Hepatocyte (in vitro differentiated cells): Measurements from ENCODE around the gene CAPN15. TPM values are rescaled to one million over a fixed set of nuclear protein-coding genes. Genes with fewer than 3 reads are reported as not detected.

ENCODE experiments used
- DNase-seq: peaks from one replicate; pipeline ENCODE4 v3.0.0-alpha.2; 2016; ENCODE audit warnings: low spot score
- H2AFZ ChIP-seq: fragments of 200-600 bp; sonication (generic); 2 replicates; pipeline ENCODE4 v1.6.0; 2016; ENCODE audit warnings: antibody characterized with exemption, mild to moderate bottlenecking
- H3K27ac ChIP-seq: fragments of 200-600 bp; sonication (generic); 2 replicates; pipeline ENCODE4 v1.5.1; 2016; ENCODE audit warnings: mild to moderate bottlenecking
- H3K27me3 ChIP-seq: fragments of 200-600 bp; sonication (generic); 2 replicates; pipeline ENCODE4 v1.6.1; 2016
- H3K36me3 ChIP-seq: fragments of 200-600 bp; sonication (generic); replicated peaks from 2 replicates; pipeline ENCODE4 v1.5.1; 2016; ENCODE audit warnings: low read depth; ENCODE audit not compliant: insufficient read depth
- H3K4me1 ChIP-seq: fragments of 200-600 bp; sonication (generic); 2 replicates; pipeline ENCODE4 v1.5.1; 2016; ENCODE audit warnings: mild to moderate bottlenecking, moderate library complexity; ENCODE audit not compliant: insufficient read depth
- H3K4me2 ChIP-seq: fragments of 200-600 bp; sonication (generic); 2 replicates; pipeline ENCODE4 v1.6.0; 2016
- H3K4me3 ChIP-seq: fragments of 200-600 bp; sonication (generic); 2 replicates; pipeline ENCODE4 v1.5.1; 2016; ENCODE audit warnings: mild to moderate bottlenecking
- H3K79me2 ChIP-seq: fragments of 200-600 bp; sonication (generic); 2 replicates; pipeline ENCODE4 v1.6.0; 2017; ENCODE audit warnings: mild to moderate bottlenecking
- H3K9me2 ChIP-seq: fragments of 200-600 bp; sonication (generic); replicated peaks from 2 replicates; pipeline ENCODE4 v1.6.0; 2017; ENCODE audit warnings: mild to moderate bottlenecking; ENCODE audit not compliant: insufficient read depth
- H3K9me3 ChIP-seq: fragments of 200-600 bp; sonication (generic); 2 replicates; pipeline ENCODE4 v1.5.1; 2016; ENCODE audit warnings: low read depth, mild to moderate bottlenecking
- H4K20me1 ChIP-seq: fragments of 200-600 bp; sonication (generic); 2 replicates; pipeline ENCODE4 v1.6.0; 2016; ENCODE audit warnings: mild to moderate bottlenecking; ENCODE audit not compliant: insufficient read depth, poor library complexity, severe bottlenecking
- CTCF ChIP-seq: fragments of 200-600 bp; sonication (generic); IDR thresholded peaks from 2 replicates; pipeline ENCODE4 v1.5.1; 2016; ENCODE audit warnings: antibody characterized with exemption, mild to moderate bottlenecking; ENCODE audit not compliant: poor library complexity
- EZH2 ChIP-seq: fragments of 200-600 bp; sonication (generic); IDR thresholded peaks from 2 replicates; pipeline ENCODE4 v1.6.1; 2016; ENCODE audit warnings: antibody characterized with exemption, mild to moderate bottlenecking, borderline replicate concordance
- EZH2phosphoT487 ChIP-seq: fragments of 200-600 bp; sonication (generic); IDR thresholded peaks from one replicate; pipeline ENCODE4 v1.6.1; 2018; ENCODE audit warnings: antibody characterized with exemption, mild to moderate bottlenecking, low read depth, moderate library complexity; ENCODE audit not compliant: unreplicated experiment, severe bottlenecking
- WGBS: methylation state at CpG from one replicate; pipeline ENCODE4 v1.1.6; 2016; ENCODE audit warnings: low lambda C conversion rate; ENCODE audit errors: missing lambda C conversion rate; 5-methylcytosine and 5-hydroxymethylcytosine counted together
- polyA plus RNA-seq: library from polyadenylated mRNA; unstranded; fragments of >200 nt; fragmentation: Nextera tagmentation; extraction: Ambion mirVana; gene quantifications from 2 replicates; pipeline ENCODE4 v1.2.1, GENCODE V29; 2016
- total RNA-seq: library from RNA; depleted of rRNA; stranded (reverse); fragments of >200 nt; gene quantifications from 2 replicates; pipeline ENCODE4 v1.2.3, GENCODE V29; 2014

CAPN15 gene
- total and polyA plus RNA-seq, 2 experiments from 2014 or later = 41.7 to 42.7 TPM

- Histone ChIP-seq H4K20me1 (no peaks in the 10 kb centered on the region), H3K27me3 (no peaks in the 10 kb centered on the region), H3K27ac (no peak overlapping the region), H3K9me2 (no peaks in the 10 kb centered on the region), H2AFZ (no peak overlapping the region), H3K9me3 (no peaks in the 10 kb centered on the region), H3K4me3 (no peak overlapping the region), H3K4me2 (no peak overlapping the region), H3K4me1 (no peaks in the 10 kb centered on the region), H3K36me3 (no peaks in the 10 kb centered on the region), H3K79me2 (no peaks in the 10 kb centered on the region)
- DNase-seq = no peak
- 84% methylated on average over 21 of the region's 21 CpGs for WGBS
- TF ChIP-seq CTCF (no peak), EZH2 (no peak), EZH2phosphoT487 (no peak)
Observed at GRCh38 chr16:496097-496886, 31.2 kb upstream of the CAPN15 start.

GRCh38 chr16:497258-497657 lies 30.3 kb upstream of the CAPN15 start:
- H3K4me3 ChIP-seq = no peak overlapping the region
- no peaks in the 10 kb centered on the region for H3K9me3 ChIP-seq
- H3K4me1 ChIP-seq = peaks cover 7% of the 10 kb centered on the region
- no peak overlapping the region for H3K4me2 ChIP-seq
- TF ChIP-seq EZH2phosphoT487 (no peak), CTCF (no peak), EZH2 (no peak)
- no peaks in the 10 kb centered on the region for H3K27me3 ChIP-seq
- no peaks in the 10 kb centered on the region for H3K9me2 ChIP-seq
- H2AFZ ChIP-seq = no peak overlapping the region
- no peaks in the 10 kb centered on the region for H3K79me2 ChIP-seq
- H3K36me3 ChIP-seq = no peaks in the 10 kb centered on the region
- WGBS = 81% methylated on average over 11 of the region's 11 CpGs
- no peak overlapping the region for H3K27ac ChIP-seq
- H4K20me1 ChIP-seq = no peaks in the 10 kb centered on the region
- DNase-seq = no peak

- H3K4me1 ChIP-seq = peaks cover 11% of the 10 kb centered on the region
- H4K20me1 ChIP-seq = no peaks in the 10 kb centered on the region
- peaks cover 6% of the 10 kb centered on the region for H3K79me2 ChIP-seq
- no peak overlapping the region for H3K4me3 ChIP-seq
- 90% methylated on average over 12 of the region's 12 CpGs for WGBS
- no peaks in the 10 kb centered on the region for H3K9me2 ChIP-seq
- no peak for TF ChIP-seq CTCF
- no peak for TF ChIP-seq EZH2
- no peak for TF ChIP-seq EZH2phosphoT487
- no peaks in the 10 kb centered on the region for H3K27me3 ChIP-seq
- H3K9me3 ChIP-seq = no peaks in the 10 kb centered on the region
- no peaks in the 10 kb centered on the region for H3K36me3 ChIP-seq
- no peak for DNase-seq
- H3K27ac ChIP-seq = no peak overlapping the region
- no peak overlapping the region for H3K4me2 ChIP-seq
- H2AFZ ChIP-seq = no peak overlapping the region
Observed at GRCh38 chr16:499924-500323, 27.6 kb upstream of the CAPN15 start.
